ENCODE measurements around the gene TUT1. TPM values are rescaled to one million over a fixed set of nuclear protein-coding genes. Genes with fewer than 3 reads are reported as not detected.

Gene TUT1
- total and polyA plus RNA-seq, 7 donors: 5.3 to 16.8 (median 6.0) TPM

DNA sequence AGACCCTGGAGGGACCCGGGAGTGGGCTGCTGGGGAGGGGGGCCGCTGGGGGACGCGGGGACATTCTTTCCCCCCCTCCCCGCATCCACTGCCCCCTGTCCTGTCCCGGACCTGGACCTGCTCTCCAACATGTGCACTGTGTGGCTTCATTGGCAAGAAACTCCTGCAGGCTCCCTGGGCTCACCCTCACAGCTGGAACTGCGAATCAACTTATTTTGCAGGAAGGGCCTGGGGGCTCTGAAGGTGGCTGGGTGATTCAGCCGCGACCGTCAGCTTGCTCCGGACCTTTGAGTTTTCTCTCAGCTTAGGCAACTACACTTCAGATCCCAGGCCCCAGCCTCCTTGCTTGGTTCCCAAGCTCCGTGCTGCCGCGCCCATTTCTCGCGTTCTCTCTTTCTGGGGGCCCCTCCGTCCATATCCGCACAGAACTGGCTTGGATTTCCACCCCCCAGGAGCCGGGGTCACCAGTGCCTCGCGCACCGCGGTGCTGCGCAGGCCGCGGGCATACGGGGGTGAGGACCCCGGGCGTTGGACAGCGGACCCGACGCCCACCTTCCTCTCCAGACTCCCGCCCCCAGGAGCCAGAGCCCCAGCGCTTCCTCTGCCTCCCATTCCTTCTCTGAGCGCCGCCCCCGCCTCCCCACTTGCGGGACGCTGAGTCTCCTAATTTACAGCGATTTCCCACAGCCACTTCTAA lies 44.2 kb downstream of the TUT1 start:
- WGBS, 2 donors: 21 to 24% methylated on average over 40 of the region's 40 CpGs
- Histone ChIP-seq H3K9me3 (no peaks in the 10 kb centered on the region), H3K27ac (peak overlapping the region; percentile 96 to 100 (median 98)), H3K36me3 (no peaks in the 10 kb centered on the region), H3K4me3 (peak overlapping the region; percentile 80 to 100 (median 95)), H3K27me3 (no peaks in the 10 kb centered on the region), H3K4me1 (peaks cover 0 to 60% (median 45%) of the 10 kb centered on the region in 4 donors)
- DNase-seq: no peak
- TF ChIP-seq EP300 (IDR thresholded peaks at IDR 0.05): no peak
- no peak for TF ChIP-seq POLR2AphosphoS5 (IDR thresholded peaks at IDR 0.05)
- TF ChIP-seq POLR2A (IDR thresholded peaks at IDR 0.05): no peak
- TF ChIP-seq, protein P1, sequence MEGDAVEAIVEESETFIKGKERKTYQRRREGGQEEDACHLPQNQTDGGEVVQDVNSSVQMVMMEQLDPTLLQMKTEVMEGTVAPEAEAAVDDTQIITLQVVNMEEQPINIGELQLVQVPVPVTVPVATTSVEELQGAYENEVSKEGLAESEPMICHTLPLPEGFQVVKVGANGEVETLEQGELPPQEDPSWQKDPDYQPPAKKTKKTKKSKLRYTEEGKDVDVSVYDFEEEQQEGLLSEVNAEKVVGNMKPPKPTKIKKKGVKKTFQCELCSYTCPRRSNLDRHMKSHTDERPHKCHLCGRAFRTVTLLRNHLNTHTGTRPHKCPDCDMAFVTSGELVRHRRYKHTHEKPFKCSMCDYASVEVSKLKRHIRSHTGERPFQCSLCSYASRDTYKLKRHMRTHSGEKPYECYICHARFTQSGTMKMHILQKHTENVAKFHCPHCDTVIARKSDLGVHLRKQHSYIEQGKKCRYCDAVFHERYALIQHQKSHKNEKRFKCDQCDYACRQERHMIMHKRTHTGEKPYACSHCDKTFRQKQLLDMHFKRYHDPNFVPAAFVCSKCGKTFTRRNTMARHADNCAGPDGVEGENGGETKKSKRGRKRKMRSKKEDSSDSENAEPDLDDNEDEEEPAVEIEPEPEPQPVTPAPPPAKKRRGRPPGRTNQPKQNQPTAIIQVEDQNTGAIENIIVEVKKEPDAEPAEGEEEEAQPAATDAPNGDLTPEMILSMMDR (IDR thresholded peaks at IDR 0.05): no peak
- intact Hi-C loops (cut with DNase I): no loop called here

DNA sequence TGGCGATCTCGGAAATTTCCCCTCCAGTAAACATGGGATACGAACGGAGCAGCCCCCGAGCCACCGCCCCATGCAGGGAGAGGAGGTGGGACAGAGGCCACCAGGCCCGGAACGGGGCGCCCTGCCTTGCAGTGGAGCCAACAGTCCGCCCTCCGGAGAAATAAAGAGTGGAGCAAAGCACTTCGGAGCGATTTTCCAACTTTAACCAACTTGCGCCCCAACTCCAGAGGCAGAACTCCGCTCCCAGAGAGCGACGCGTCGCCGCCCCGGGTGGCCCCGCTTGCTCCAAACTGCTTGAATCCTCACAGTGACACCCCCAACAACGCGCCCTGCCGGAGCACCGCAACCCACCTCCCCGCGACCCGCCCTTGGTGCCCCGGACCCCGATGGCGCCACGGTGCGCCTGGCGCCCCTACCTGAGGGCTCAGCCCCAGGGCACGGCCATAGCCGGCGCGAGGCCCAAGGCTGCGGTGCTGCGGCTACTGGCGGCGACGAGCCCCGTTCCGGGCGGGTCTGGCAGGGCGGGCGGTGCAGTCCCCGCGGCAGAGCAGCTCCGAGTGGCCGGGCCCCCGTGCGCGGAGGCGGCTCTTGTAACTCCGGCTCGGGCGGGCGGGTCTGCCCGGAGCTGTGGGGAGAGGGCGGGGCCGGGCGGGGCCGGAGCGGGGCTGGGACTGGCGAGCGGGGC lies 44.9 kb downstream of the TUT1 start, which contains the start of gene AHNAK:
AHNAK (minus strand) TSS at position 563 of the 685 bp plus-strand sequence. CDS start 10,708 bp downstream, outside the sequence.
- WGBS, 2 donors: 0 to 1% methylated on average over 69 of the region's 69 CpGs
- DNase-seq: peak; percentile 94
- H3K4me3 ChIP-seq: peak within 1 kb of the TSS; percentile 80 to 100 (median 95)
- peak; percentile 82 to 98 (median 95) for TF ChIP-seq POLR2AphosphoS5 (IDR thresholded peaks at IDR 0.05)
- TF ChIP-seq POLR2A (IDR thresholded peaks at IDR 0.05): peak in 1 of 2 donors; percentile 77
- TF ChIP-seq EP300 (IDR thresholded peaks at IDR 0.05): no peak
- H3K27me3 ChIP-seq: no peaks in the 10 kb centered on the region
- peaks cover 0 to 60% (median 45%) of the 10 kb centered on the region in 4 donors for H3K4me1 ChIP-seq
- H3K9me3 ChIP-seq: no peaks in the 10 kb centered on the region
- intact Hi-C loops (cut with DNase I): no loop called here
- H3K27ac ChIP-seq: peak within 1 kb of the TSS; percentile 96 to 100 (median 98)
- no peaks in the 10 kb centered on the region for H3K36me3 ChIP-seq

DNA sequence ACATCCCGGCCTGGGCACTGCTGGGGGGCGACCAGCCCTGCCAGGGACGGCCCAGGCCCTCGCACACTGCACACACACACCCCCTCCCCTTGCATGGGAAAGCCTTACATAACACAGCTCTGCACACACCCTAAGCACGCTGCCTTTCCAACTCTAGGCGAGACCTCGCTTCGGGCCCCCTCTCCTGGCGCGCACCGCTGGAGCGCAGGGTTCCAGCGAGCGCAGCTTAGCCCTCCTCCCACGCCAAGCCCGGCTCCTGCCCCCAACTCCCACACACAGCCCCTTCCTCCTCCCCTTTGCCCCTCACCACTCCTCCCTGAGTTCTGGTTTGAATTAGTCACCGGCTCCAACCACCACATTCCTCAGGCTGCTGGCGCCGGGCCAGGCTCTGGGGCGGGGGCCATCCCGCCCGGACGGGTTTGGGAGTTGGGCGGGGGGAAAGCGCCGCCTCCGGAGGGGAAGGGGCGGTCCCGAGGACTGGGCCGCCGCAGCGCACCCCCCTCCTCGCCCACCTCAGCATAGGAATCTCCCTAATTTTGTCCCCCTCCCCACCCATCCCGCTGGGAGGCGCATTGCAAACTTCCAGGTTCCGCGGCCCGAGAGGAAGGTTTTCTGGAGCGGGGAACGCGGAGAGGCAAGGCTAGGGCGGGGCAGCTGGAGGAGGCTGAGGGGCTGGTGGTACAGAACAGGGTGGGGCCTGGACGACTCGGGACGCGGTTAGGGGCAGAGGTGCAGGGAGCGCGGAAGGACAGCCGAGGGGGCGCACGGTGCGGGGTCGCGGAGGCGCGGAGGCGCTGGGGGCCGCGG lies 45.7 kb downstream of the TUT1 start:
- Histone ChIP-seq H3K27ac (peak overlapping the region; percentile 96 to 100 (median 98)), H3K27me3 (no peaks in the 10 kb centered on the region), H3K4me3 (peak overlapping the region; percentile 80 to 100 (median 95)), H3K9me3 (no peaks in the 10 kb centered on the region), H3K36me3 (no peaks in the 10 kb centered on the region), H3K4me1 (peaks cover 0 to 60% (median 45%) of the 10 kb centered on the region in 4 donors)
- WGBS, 2 donors: 0 to 1% methylated on average over 59 of the region's 59 CpGs
- intact Hi-C loops (cut with DNase I): loop anchor here (2.0 kb wide), 2 partner anchors 39 to 145 kb away; no protein-coding TSS in a partner anchor
- peak; percentile 97 for DNase-seq
- peak; percentile 47 to 56 for TF ChIP-seq POLR2A (IDR thresholded peaks at IDR 0.05)
- peak; percentile 54 to 85 (median 82) for TF ChIP-seq POLR2AphosphoS5 (IDR thresholded peaks at IDR 0.05)
- TF ChIP-seq, protein P1 (IDR thresholded peaks at IDR 0.05): no peak
- TF ChIP-seq EP300 (IDR thresholded peaks at IDR 0.05): peak in 1 of 4 donors; percentile 59

- H3K4me3 ChIP-seq: peak overlapping the region; percentile 80 to 100 (median 95)
- TF ChIP-seq EP300 (IDR thresholded peaks at IDR 0.05): no peak
- no peaks in the 10 kb centered on the region for H3K9me3 ChIP-seq
- WGBS, 2 donors: 1 to 5% methylated on average over 32 of the region's 32 CpGs
- peak; percentile 69 for DNase-seq
- no peaks in the 10 kb centered on the region for H3K36me3 ChIP-seq
- H3K27me3 ChIP-seq: no peaks in the 10 kb centered on the region
- peak overlapping the region; percentile 96 to 100 (median 98) for H3K27ac ChIP-seq
- H3K4me1 ChIP-seq: peaks cover 0 to 67% (median 52%) of the 10 kb centered on the region in 4 donors
- intact Hi-C loops (cut with DNase I): loop anchor here (2.0 kb wide), 2 partner anchors 38 to 144 kb away; no protein-coding TSS in a partner anchor
Observed at GRCh38 chr11:62544581-62545436, 46.5 kb downstream of the TUT1 start.
